NCI-H187 (cell line): Measurements from ENCODE around the gene NEURL1.
"Not testable (repeated sequence)": the region's sequence is repeated elsewhere in the genome, so short reads cannot be mapped to it uniquely, and the experiment has no call there.

Source experiments
- DNase-seq, 2 experiments: peaks; one replicate each; lab custom pipeline; 2025; lab: John Stamatoyannopoulos, UW

The NEURL1 gene

GRCh38 chr10:103622935-103623574 is 129.6 kb downstream of the NEURL1 start:
- DNase-seq = no peak

DNA sequence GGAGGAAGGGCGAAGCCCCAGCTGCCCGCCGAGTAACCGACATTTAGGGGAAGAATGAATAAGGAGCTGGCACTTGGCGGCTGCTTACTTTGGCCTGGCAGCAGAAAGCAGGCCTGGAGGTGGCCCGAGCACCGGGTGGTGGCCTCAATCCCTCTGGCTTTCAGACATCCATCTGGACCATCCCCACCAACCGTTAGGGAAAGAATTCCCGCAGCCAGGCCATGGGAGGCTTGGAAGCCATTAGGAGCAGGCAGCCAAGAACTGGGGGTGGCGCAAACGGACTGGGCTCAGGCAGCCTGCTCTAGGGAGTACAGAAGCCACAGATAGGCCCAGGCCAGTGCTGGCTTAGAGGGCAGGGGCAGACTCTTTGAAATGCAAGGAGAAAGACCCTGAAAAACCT is 132.7 kb downstream of the NEURL1 start:
- DNase-seq = no peak

- no peak for DNase-seq
Observed at GRCh38 chr10:103627111-103627892, 133.8 kb downstream of the NEURL1 start.

GRCh38 chr10:103627893-103628292 is 134.4 kb downstream of the NEURL1 start:
- no peak for DNase-seq

GRCh38 chr10:103629581-103629980 is 136.1 kb downstream of the NEURL1 start:
- no peak for DNase-seq

DNA sequence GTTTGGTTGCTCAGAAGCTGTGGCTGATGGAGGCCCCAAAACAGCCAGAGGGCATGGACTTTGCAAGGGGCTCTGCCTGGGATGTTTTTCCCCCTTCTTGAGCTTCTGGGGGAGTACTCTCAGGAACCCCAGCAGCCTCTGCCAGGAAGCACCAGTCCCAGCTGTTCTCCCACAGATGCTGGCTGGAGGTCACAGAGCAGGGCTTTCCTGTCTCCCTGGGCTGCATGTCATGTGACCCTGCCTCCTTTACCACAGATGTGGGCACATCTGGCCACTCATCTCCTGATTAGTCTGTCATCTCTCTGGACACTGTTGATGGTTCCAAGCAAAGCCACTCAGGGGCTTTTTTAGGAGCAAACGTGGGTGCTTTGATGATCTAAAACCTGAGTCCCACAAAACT is 136.7 kb downstream of the NEURL1 start:
- no peak for DNase-seq

DNA sequence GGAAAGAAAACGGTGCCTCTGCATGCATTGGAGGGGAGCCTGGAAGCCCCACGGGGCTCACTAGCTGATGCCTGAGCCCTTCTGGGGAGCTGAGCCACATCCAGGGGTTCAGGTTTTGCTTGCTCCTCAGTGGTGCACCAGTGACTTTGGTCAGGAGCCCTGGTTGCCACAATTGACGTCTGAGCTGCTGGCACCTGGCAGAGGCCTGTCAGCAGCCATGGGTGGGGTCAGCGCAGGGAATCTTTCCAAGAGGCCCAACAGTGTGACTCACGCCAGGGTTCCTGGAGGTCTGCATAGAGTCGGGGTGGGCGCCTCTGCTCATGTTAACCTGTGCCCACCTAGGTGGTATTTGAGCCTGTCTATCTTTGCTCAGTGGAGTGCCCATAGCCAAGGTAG is 138.7 kb downstream of the NEURL1 start:
- DNase-seq = no peak

- not testable (repeated sequence) for DNase-seq
Observed at GRCh38 chr10:103632871-103633270, 139.4 kb downstream of the NEURL1 start.

GRCh38 chr10:103633846-103634245 is 140.3 kb downstream of the NEURL1 start:
- DNase-seq = no peak

GRCh38 chr10:103635580-103635979 is 142.1 kb downstream of the NEURL1 start:
- DNase-seq = no peak

DNA sequence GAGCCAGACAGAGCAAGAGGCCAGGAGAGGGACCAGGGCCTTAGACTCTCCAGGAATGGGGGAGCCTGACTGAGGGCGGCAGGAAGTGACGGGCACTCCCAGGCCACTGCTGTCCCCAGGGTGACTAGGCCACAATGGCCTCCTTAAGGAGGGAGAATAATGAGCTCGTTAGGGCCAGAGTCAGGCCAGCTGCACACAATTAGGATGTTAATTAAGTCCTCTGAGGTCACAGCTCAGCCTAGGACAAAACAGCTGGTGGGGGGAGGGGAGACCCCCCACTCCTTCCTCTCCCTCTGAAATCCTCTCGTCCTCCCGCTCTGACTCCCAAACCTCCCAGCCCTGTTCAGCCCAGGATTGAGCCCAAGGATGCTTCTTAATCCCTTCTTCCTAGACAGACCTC is 143.0 kb downstream of the NEURL1 start:
- no peak for DNase-seq

- DNase-seq = no peak
Observed at GRCh38 chr10:103637011-103637410, 143.5 kb downstream of the NEURL1 start.

DNA sequence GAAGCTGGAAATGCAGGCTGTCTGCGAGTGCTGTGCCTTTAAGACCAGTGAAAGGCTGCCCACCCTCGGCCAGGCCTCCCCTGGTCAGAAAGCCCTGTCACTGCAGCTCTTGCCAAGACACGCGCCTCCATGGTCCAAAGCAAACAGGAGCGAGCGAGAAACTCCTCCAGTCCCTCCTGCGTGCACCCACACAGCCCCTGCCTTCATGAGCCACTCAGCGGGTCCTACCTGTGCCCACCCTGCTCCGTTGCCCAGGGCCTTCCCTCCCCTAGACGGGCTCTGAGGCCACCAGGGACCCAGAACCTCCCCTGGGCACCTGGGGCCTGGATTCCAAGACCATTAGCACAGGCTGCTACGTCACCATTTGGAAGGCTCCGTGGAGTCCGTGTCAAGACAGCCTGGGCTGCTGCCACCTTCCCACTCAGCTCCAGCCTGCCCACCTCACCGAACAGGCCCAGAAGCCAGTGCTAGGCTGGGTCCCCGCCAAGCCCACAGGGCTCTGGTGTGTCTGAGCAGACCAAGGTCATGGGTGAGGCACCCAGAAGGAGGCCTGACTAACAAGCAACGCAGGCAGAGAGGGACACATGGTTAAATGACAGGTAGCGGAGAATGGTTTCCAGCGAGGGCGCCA is 144.5 kb downstream of the NEURL1 start:
- DNase-seq = no peak

- no peak for DNase-seq
Observed at GRCh38 chr10:103638948-103639347, 145.4 kb downstream of the NEURL1 start.

DNA sequence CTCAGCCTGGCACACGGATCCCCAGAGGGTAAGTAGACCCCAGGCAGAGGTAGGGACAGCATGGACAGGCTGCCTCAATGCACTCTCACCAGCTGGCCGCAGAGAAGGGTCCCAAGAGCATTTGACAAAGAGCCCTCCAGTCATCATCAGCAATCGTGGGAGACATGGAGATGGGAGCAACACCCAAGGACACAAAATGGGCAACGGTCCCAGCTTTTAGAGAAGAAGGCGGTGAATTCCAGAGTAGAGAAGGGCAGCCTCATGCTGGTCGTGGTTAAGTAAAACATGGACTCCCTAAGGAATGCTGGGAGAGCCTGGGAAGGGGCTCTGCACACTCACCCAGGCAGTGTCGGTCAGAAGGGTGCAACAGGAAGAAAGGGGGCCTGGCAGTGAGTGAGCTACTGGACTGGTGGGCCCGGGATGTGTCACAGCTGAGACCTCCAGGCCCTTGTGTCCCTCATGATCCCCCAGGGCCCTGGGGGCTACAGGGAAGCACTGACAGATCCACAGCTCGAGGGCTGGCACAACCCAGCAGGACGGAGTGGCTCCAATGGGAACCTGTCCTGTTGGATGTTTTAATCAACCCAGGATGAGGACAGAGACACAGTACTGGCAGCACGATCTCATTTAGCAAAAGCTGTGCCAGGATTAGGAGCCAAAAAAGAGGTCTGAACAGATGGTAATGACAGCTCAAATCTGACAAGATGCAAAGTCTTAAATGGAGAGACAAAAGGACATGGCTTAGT is 147.1 kb downstream of the NEURL1 start:
- no peak for DNase-seq

GRCh38 chr10:103641326-103641725 is 147.8 kb downstream of the NEURL1 start:
- DNase-seq = no peak
